G401 (cell line): Measurements from ENCODE around the gene OR2T27. TPM values are rescaled to one million over a fixed set of nuclear protein-coding genes. Genes with fewer than 3 reads are reported as not detected.
"Not testable (repeated sequence)": the region's sequence is repeated elsewhere in the genome, so short reads cannot be mapped to it uniquely, and the experiment has no call there.

Source experiments
- DNase-seq: peaks from one replicate; pipeline ENCODE4 v3.0.0-alpha.2; 2015; ENCODE audit warnings: low spot score
- in situ Hi-C: cut with HindIII; loops from 2 replicates; pipeline ENCODE4 v1.10.0; 2016; ENCODE audit warnings: low sequenced_read_pairs, mixed read lengths
- total RNA-seq: library from RNA; depleted of rRNA; stranded (reverse); fragments of >200 nt; shearing (Covaris generic); gene quantifications from 2 replicates; pipeline ENCODE4 v1.2.3, GENCODE V29; 2014

OR2T27 gene
- total RNA-seq, 1 experiment from 2014 or later, result not detected

- in situ Hi-C loops, result not testable (repeated sequence)
These were observed 12.2 kb downstream of the OR2T27 start for GRCh38 chr1:248642971-248643651.

DNA sequence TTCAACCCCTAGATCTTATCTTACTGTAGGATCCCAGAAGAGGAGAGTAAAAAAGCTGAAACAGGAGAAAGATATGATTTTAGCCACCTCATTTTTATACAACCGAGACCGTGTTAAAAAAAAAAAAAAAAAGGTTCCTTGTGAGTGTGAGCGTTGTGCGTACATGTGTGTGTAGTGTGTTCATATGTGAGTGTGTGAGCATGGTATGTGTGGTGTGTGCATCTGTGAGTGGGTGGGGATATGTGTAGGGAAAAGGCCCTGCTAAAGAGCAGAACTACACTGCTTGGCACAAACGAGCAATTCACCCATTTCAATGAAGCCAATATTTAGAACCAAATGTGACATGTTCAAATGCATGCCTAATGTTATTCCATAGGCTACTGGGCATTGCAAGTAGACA, 13.7 kb downstream of the OR2T27 start:
- in situ Hi-C loops, DNase-seq: not testable (repeated sequence)

More at GRCh38 chr1:248642971-248643651, 12.2 kb downstream of the OR2T27 start:
- not testable (repeated sequence) for DNase-seq

GRCh38 chr1:248640906-248641305, 14.4 kb downstream of the OR2T27 start:
- in situ Hi-C loops, DNase-seq: not testable (repeated sequence)

GRCh38 chr1:248639652-248640051, 15.7 kb downstream of the OR2T27 start:
- DNase-seq, in situ Hi-C loops: not testable (repeated sequence)

- DNase-seq, in situ Hi-C loops: not testable (repeated sequence)
These were observed 18.7 kb downstream of the OR2T27 start for GRCh38 chr1:248636612-248637011.

- in situ Hi-C loops, DNase-seq: not testable (repeated sequence)
These were observed 20.3 kb downstream of the OR2T27 start, which contains the start of gene OR2T11 for GRCh38 chr1:248634991-248635390. Gene OR2T11, minus strand, starts transcription at chr1:248635091. Its CDS starts 7,963 bp downstream, at chr1:248627128.

GRCh38 chr1:248631354-248632008, 23.8 kb downstream of the OR2T27 start:
- in situ Hi-C loops, result no loop called here
- DNase-seq, result no peak

DNA sequence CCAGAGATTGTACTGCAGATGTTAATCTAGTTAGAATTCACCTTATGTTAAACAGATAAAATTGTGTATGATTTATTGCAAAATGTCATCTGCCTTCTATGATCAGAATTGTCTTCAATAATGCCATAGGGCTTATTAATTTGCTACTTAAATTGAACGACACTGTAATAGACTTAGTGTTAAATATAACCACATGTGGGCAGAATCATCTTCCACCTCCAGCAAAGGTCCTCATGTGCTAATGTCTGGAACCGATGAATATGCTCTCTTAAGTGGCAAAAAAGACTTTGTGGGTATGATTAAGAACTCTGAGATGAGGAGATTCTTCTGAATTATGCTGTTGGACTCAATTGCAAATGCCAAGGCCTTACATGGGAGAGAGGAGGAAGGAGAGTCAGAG, 24.8 kb downstream of the OR2T27 start:
- no peak for DNase-seq
- in situ Hi-C loops, result no loop called here

DNA sequence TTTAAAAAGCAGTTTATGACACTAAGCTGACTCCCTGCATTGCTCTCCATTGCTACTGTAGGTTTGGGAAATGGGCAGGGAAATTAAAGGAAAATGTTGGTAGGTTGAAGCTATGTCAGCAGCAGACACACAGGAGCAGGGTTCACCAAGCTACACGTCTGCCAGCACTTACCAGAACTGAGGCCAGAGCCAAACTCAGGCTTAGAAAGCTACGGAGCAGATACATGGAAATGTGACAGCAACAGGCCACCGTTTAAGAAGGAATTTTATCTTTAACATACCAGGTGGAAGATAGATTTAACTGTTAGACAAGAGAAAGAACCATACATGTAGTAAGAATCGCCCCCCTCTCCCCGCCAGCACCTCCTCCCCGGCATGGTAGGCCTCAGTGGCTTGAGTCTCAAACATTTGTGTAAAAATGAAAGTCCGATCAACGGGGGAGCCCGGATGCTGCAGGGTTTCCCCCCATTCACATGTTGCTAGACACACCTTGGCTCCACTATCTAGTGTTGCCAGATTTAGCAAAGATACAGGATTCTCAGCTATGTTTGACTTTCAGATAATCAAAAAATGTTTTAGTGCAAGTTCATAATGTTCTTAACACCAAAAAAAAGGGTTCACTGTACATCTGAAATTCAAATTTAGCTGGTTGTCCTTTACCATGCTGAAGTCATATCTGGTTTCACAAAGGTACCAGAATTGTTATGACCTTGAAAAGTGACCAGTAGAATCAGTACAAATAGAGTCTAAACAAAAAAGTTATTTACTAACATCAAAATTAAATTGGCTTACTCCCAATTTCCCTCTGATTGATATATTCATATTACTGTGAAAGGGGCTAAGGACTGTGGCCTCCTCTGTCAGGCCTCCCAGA, 27.1 kb downstream of the OR2T27 start:
- in situ Hi-C loops, result no loop called here
- no peak for DNase-seq

DNA sequence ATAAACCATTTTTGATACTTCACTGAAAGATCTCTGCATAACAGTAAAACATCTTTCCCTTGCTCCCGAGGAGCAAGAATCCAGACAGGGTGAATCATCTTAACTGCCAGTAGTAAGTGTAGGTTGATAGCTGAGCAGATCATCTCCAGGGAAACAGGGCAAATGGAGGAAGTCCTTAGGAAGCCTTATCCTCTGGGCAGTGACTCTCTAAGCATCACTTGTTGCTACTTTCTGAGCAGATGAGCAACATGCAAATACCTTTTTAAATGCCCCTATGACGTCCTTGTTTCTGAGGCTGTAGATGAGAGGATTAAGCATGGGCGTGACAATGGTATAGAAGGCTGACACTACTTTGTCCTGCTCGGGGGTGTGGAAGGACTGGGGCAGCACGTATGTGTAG, 29.4 kb downstream of the OR2T27 start:
- in situ Hi-C loops, result no loop called here
- DNase-seq, result no peak

GRCh38 chr1:248625166-248625565, 30.2 kb downstream of the OR2T27 start:
- in situ Hi-C loops, result no loop called here
- DNase-seq, result no peak

GRCh38 chr1:248622570-248623001, 32.7 kb downstream of the OR2T27 start:
- peak; percentile 26 for DNase-seq
- in situ Hi-C loops, result no loop called here

GRCh38 chr1:248621770-248622169, 33.6 kb downstream of the OR2T27 start:
- in situ Hi-C loops, result no loop called here
- DNase-seq, result no peak

GRCh38 chr1:248618878-248619277, 36.5 kb downstream of the OR2T27 start:
- in situ Hi-C loops, result no loop called here
- DNase-seq, result peak; percentile 35

DNA sequence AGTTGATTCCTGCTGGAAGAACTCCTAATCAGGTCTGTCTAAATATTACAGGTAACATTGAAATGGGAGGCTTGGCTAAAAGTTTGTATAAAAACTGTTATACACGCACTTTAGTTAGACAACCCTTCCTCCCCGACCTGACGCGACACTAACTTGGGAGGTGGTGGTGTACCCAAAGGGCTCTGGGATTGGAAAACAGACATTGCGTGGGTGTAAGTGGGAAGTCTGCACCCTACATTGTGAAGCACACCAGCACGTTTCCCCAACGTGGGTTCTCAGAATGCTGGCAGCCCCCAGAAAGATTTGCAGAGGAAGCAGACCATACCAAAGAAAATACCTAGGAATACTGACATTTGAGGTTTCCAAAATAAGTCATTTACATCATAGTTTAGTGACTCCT, 37.2 kb downstream of the OR2T27 start:
- in situ Hi-C loops, result no loop called here
- no peak for DNase-seq

GRCh38 chr1:248613742-248614141, 41.6 kb downstream of the OR2T27 start:
- in situ Hi-C loops, result no loop called here
- no peak for DNase-seq

DNA sequence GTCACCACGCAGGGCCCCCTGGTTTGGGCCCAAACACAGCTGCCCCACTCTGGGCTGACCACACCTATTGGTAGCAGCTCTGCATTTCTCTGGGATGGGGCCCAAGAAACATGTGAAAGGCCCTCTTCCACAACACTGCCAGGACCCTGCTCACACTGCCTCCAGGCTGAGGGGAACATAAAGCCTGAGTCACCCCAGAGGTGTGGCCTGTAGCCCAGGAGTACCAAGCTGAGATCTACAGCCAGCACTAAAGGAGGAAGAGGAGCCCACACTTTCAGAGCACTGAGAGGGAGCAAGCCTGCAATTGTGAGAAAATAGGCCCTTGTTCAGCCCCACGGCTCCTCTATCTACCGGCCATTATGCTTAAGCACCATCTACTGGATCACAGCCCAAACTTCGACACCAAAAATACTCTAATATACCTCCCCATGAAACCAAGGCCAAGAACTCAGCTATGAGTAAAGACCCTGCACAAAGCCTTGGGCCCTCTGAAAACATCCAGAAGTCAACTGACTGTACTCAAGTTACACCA, 43.4 kb downstream of the OR2T27 start:
- in situ Hi-C loops, result no loop called here
- no peak for DNase-seq

DNA sequence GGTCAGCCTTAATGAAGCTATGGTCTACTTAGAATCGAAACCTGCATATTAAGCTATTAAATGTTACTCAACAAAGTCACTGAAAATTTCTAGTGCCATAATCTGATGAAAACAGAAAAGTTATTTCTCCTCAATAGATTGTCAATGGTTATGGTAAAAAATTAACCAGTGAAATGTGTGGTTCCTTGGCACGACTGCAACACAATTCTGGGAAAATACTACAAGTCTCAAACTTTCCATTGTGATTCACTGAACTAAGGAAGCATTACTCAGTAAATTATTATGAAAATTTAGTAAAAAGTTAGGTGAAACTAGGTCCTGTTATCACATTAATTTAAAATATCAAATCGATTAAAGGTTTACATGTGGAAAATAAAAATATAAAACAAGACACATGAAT, 45.0 kb downstream of the OR2T27 start:
- in situ Hi-C loops, result no loop called here
- DNase-seq, result no peak
